Erythroblast (primary cell): ENCODE measurements around the gene DDX27.

Source experiments
- DNase-seq, 2 experiments: peaks; one replicate each; lab custom pipeline; 2025; lab: John Stamatoyannopoulos, UW
- GATA1 ChIP-seq: IDR thresholded peaks from 2 replicates; pipeline ENCODE4 v1.6.1; 2011; ENCODE audit warnings: low read depth, mild to moderate bottlenecking, control low read depth, low read length, moderate library complexity
- POLR2A ChIP-seq: IDR thresholded peaks from 2 replicates; pipeline ENCODE4 v1.6.1; 2011; ENCODE audit warnings: mild to moderate bottlenecking, low read length

Gene DDX27

DNA sequence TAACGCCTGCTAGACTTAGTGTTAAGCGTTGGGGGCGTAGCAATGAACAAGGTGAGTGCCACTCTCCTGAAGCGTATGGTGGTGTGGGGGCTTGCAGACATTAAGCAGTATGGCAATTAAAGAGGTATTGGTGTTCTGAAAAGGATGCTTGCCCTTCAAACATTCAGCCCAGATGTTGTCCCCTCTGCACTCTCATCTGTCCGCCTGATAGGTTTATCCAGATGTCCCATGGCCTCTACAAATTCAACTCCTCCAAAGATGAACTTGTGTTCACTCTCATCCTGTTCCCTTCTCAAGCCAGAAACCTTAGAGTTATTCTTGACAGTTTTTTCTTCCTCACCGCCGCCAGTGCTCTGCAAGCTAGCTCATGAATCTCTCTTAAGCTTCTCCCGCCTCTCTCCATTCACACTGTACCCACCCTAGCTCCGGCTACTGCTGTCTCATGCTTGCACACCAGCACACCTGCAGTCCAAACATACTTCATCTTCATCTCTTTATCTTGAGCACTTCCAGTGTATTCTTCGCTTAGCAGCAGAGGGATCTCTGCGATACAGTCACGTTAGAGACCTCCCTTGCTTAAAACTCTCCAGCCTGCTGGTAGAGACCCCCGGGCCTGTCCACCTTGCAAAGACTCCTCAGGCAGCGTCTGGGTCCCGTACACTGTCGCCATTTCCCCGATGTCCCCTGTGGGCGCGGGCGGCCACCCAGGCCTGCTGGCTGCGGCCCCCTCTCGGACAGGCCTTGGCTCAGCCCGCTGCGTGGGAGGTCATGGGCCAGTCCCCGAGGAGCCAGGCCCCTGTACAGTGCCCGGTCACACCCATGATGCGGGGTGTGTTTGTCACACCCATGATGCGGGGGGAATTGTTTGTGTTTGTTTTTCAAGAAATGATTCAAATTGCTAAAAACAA is 962 bp downstream of the DDX27 start:
- TF ChIP-seq GATA1 (no peak), POLR2A (no peak)
- DNase-seq, result peak in 1 of 2 experiments; percentile 45

DNA sequence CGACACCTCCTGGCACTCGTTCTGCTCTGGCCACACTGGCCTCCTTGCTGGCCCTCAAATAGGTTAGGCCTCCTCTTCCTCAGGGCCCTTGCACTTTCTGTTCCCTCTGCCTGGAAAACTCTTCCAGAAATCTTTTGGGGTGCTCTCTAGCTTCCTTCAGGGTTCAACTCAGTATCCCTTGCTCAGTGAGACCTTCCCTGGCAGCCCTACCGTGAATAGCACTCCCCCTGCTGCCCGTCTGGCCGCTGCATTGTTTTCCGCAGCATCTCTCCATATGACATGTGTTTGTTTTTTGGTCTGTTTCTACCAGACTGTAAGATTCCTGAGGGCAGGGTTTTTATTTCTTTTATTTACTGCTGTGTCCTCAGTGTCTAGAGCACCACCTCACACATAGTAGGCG is 6.7 kb downstream of the DDX27 start:
- no peak for TF ChIP-seq GATA1
- TF ChIP-seq POLR2A, result no peak

GRCh38 chr20:49228676-49229075 is 9.5 kb downstream of the DDX27 start:
- DNase-seq, result no peak
- TF ChIP-seq POLR2A (no peak), GATA1 (no peak)

More for the DNA sequence above, 6.7 kb downstream of the DDX27 start:
- DNase-seq, result no peak

- DNase-seq, result no peak
- TF ChIP-seq GATA1 (no peak), POLR2A (no peak)
Measured at GRCh38 chr20:49229381-49229780, 10.2 kb downstream of the DDX27 start.

DNA sequence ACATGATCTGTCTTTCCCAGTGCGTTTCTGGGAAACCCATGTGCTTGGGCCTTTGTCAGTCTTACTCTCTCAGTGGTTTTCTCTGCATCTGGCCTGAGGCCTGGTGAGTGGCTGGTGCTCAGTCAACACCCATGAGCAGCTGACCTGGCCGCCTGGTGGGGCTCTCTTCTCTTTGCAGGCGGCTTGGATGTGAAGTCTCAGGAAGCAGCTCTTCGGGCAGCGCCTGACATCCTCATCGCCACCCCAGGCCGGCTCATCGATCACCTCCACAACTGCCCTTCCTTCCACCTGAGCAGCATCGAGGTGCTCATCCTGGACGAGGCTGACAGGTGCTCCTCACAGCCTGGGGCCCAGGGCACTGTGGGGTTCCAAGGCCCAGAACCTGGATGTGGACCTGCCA is 10.8 kb downstream of the DDX27 start:
- peak; percentile 30 to 34 for DNase-seq
- no peak for TF ChIP-seq POLR2A
- no peak for TF ChIP-seq GATA1

- TF ChIP-seq POLR2A (no peak), GATA1 (no peak)
- DNase-seq, result peak in 1 of 2 experiments; percentile 41
Measured at GRCh38 chr20:49230561-49231133, 11.4 kb downstream of the DDX27 start.

- TF ChIP-seq GATA1, result no peak
- no peak for TF ChIP-seq POLR2A
- no peak for DNase-seq
Measured at GRCh38 chr20:49231471-49231870, 12.3 kb downstream of the DDX27 start.

DNA sequence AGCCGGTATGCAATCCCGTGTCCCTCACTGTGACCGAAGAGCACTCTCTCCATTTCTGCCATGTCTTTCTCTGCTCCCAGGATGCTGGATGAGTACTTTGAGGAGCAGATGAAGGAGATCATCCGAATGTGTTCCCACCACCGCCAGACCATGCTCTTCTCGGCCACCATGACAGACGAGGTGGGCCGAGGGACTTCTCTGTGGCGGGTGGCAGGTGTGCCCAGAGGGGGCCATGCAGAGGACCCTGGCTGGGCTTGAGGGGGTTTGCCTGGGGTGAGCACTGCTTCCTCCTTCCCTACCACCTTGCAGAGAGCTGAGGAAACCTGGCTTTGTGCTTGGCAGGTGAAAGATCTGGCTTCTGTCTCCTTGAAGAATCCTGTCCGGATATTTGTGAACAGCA is 14.0 kb downstream of the DDX27 start:
- no peak for DNase-seq
- TF ChIP-seq POLR2A, result no peak
- TF ChIP-seq GATA1, result no peak

GRCh38 chr20:49234831-49235230 is 15.6 kb downstream of the DDX27 start:
- no peak for TF ChIP-seq POLR2A
- TF ChIP-seq GATA1, result no peak
- DNase-seq, result no peak

DNA sequence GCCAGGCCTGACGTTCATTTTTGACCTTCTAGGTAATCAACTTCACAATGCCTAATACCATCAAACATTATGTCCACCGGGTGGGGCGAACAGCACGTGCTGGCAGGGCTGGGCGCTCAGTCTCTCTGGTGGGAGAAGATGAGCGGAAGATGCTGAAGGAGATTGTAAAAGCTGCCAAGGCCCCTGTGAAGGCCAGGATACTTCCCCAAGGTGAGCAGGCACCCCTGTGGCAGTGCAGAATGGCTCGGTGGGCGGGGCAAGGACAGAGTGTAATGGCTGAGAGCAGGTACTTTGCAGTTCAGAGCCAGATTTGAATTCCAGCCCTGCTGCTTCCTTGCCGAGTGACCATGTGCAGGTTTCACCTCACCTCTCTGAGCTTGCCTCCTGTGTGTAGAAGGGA is 17.1 kb downstream of the DDX27 start:
- TF ChIP-seq POLR2A (no peak), GATA1 (no peak)
- no peak for DNase-seq

GRCh38 chr20:49237531-49237930 is 18.3 kb downstream of the DDX27 start:
- TF ChIP-seq POLR2A, result no peak
- no peak for TF ChIP-seq GATA1
- no peak for DNase-seq

DNA sequence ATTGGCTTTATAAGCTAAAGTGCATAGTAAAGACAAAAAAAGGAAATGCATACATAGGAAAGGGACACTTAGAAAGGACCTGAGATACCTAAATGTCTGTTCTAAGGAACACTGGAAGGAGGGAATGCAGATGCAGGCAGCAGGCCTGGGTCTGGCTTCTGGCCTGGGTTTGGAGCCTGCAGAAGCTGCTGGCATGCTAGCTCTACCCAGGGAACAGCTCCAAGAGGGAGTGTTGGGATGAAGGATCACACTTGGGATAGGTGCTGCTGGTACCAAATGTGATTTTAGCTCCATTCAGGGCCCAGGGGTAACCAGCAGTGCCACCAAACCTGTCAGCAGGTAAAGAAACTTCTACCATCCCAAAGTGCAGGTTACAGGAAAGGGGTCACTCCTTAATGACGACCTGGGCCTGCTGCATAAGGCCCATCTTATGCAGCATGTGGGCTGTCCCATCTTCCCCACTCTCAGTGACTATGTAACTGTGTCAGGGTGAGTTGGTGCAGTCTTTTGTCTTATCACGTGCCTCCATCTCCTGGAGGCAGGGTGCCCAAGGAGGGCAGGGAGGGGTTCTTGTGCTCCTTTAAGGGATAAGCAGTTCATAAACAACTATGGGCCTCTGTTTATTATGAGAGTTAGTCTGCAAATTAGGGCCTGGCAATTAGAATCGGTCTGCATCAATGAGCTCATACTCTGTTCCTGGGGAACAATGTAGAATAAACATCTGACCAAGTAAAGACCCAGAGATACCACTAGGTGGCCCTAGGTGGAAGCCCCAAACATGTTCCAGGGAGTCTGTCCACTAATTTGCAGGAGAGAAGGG is 26.9 kb downstream of the DDX27 start:
- peak; percentile 71 to 77 for DNase-seq
- TF ChIP-seq POLR2A (no peak), GATA1 (peak; percentile 65)

GRCh38 chr20:49247169-49247723 is 28.0 kb downstream of the DDX27 start:
- TF ChIP-seq GATA1, result no peak
- no peak for TF ChIP-seq POLR2A
- DNase-seq, result no peak
